IMR-90 (cell line): ENCODE results near the gene EYS. TPM values are rescaled to one million over a fixed set of nuclear protein-coding genes. Genes with fewer than 3 reads are reported as not detected.

ENCODE experiments used
- ATAC-seq: fragments of 200-7000 bp; cut with Tn5 transposase; 2 replicates; pipeline ENCODE4 v1.9.1; 2020; ENCODE audit warnings: low read depth, mild to moderate bottlenecking, moderate library complexity
- BruUV-seq: library from RNA; stranded (reverse); fragments of 400-500 nt; replicated peaks from 2 replicates; lab custom pipeline; 2021; lab: Mats Ljungman, UMichigan
- CTCF ChIA-PET: fragments of 300-600 bp; formaldehyde crosslinking; extraction: SDS; loops from one replicate; lab custom pipeline; 2021; ENCODE audit warnings: antibody characterized with exemption; lab: Yijun Ruan, JAX
- POLR2A ChIA-PET: fragments of 300-600 bp; sonication (Branson Sonifier 250); formaldehyde crosslinking; loops from one replicate; lab custom pipeline; 2022; ENCODE audit warnings: antibody characterized with exemption; ENCODE audit not compliant: unreplicated experiment; lab: Charles Lee
- DNase-seq: peaks from one replicate; pipeline ENCODE4 v3.0.0; 2013
- H2AFZ ChIP-seq: replicated peaks from 2 replicates; pipeline ENCODE3; 2013; ENCODE audit warnings: low read length, mild to moderate bottlenecking; ENCODE audit not compliant: poor library complexity
- H2AK5ac ChIP-seq: 2 replicates; pipeline ENCODE4 v1.6.1; 2013; ENCODE audit warnings: low read depth, low read length, inconsistent platforms
- H2AK9ac ChIP-seq: replicated peaks from 2 replicates; pipeline ENCODE3; 2013; ENCODE audit warnings: mild to moderate bottlenecking, low read depth, low read length, moderate library complexity; ENCODE audit not compliant: poor library complexity
- H2BK120ac ChIP-seq: 2 replicates; pipeline ENCODE4 v1.6.1; 2013; ENCODE audit warnings: low read depth, low read length, inconsistent platforms
- H2BK15ac ChIP-seq: 3 replicates; pipeline ENCODE4 v1.6.1; 2013; ENCODE audit warnings: low read depth, low read length, inconsistent platforms
- H2BK20ac ChIP-seq: 2 replicates; pipeline ENCODE4 v1.6.1; 2013; ENCODE audit warnings: low read depth, mild to moderate bottlenecking, inconsistent platforms, low read length, moderate library complexity
- H2BK5ac ChIP-seq: 2 replicates; pipeline ENCODE4 v1.6.1; 2013; ENCODE audit warnings: mild to moderate bottlenecking, low read depth, low read length, inconsistent platforms; ENCODE audit not compliant: poor library complexity, severe bottlenecking
- H3K14ac ChIP-seq: replicated peaks from 2 replicates; pipeline ENCODE4 v1.6.1; 2013; ENCODE audit warnings: low read depth, low read length, inconsistent platforms
- H3K18ac ChIP-seq: 2 replicates; pipeline ENCODE4 v1.6.1; 2013; ENCODE audit warnings: low read depth, low read length, control low read depth
- H3K23ac ChIP-seq: 2 replicates; pipeline ENCODE4 v1.6.1; 2013; ENCODE audit warnings: low read depth, low read length, inconsistent platforms
- H3K27ac ChIP-seq: 2 replicates; pipeline ENCODE4 v1.5.1; 2013; ENCODE audit warnings: mild to moderate bottlenecking, control low read depth, low read length; ENCODE audit not compliant: insufficient read depth
- H3K27me3 ChIP-seq: 2 replicates; pipeline ENCODE4 v1.6.1; 2013; ENCODE audit warnings: low read length; ENCODE audit not compliant: control insufficient read depth, insufficient read depth
- H3K36me3 ChIP-seq: 2 replicates; pipeline ENCODE4 v1.6.1; 2013; ENCODE audit warnings: low read length, mixed read lengths; ENCODE audit not compliant: control insufficient read depth, insufficient read depth
- H3K4ac ChIP-seq: 2 replicates; pipeline ENCODE4 v1.6.1; 2013; ENCODE audit warnings: low read depth, low read length, inconsistent platforms
- H3K4me1 ChIP-seq: 2 replicates; pipeline ENCODE4 v1.6.1; 2013; ENCODE audit warnings: low read length, mixed read lengths; ENCODE audit not compliant: control insufficient read depth, insufficient read depth
- H3K4me2 ChIP-seq: 2 replicates; pipeline ENCODE4 v1.6.1; 2013; ENCODE audit warnings: low read depth, mild to moderate bottlenecking, control low read depth, low read length, moderate library complexity
- H3K4me3 ChIP-seq: 2 replicates; pipeline ENCODE4 v1.5.1; 2013; ENCODE audit warnings: low read depth, mild to moderate bottlenecking, control low read depth, low read length, moderate library complexity; ENCODE audit not compliant: insufficient read depth
- H3K56ac ChIP-seq: 2 replicates; pipeline ENCODE4 v1.6.1; 2013; ENCODE audit warnings: low read length, inconsistent platforms; ENCODE audit not compliant: insufficient read depth; ENCODE audit errors: extremely low read depth
- H3K79me1 ChIP-seq, 2 experiments: 2 replicates each; pipeline ENCODE4 v1.6.1; 2013; ENCODE audit warnings: low read length in 2 of 2, inconsistent platforms in 1 of 2, low read depth in 1 of 2
- H3K9ac ChIP-seq: 2 replicates; pipeline ENCODE4 v1.6.1; 2013; ENCODE audit warnings: low read depth, low read length, control low read depth
- H3K9me1 ChIP-seq: 2 replicates; pipeline ENCODE4 v1.6.1; 2013; ENCODE audit warnings: low read length, inconsistent platforms; ENCODE audit not compliant: insufficient read depth
- H3K9me3 ChIP-seq: 2 replicates; pipeline ENCODE4 v1.6.1; 2013; ENCODE audit warnings: low read length; ENCODE audit not compliant: control insufficient read depth, insufficient read depth
- H4K20me1 ChIP-seq: 2 replicates; pipeline ENCODE4 v1.6.1; 2013; ENCODE audit warnings: low read length, inconsistent platforms; ENCODE audit not compliant: insufficient read depth
- H4K5ac ChIP-seq: 2 replicates; pipeline ENCODE4 v1.6.1; 2013; ENCODE audit warnings: mild to moderate bottlenecking, low read depth, low read length, control low read depth
- H4K8ac ChIP-seq, 2 experiments: 2 replicates each; pipeline ENCODE4 v1.6.1; 2013; ENCODE audit warnings: low read depth in 2 of 2, low read length in 2 of 2, control low read depth in 1 of 2, inconsistent platforms in 1 of 2
- H4K91ac ChIP-seq: 2 replicates; pipeline ENCODE4 v1.6.1; 2013; ENCODE audit warnings: low read depth, low read length, inconsistent platforms; ENCODE audit not compliant: insufficient read depth
- BHLHE40 ChIP-seq: fragments of 150-350 bp; IDR thresholded peaks from 2 replicates; pipeline ENCODE4 v1.6.1; 2016; ENCODE audit warnings: mild to moderate bottlenecking, low read depth, low read length
- CEBPB ChIP-seq: IDR thresholded peaks from 2 replicates; pipeline ENCODE4 v1.6.1; 2012; ENCODE audit warnings: low read depth, low read length, improper control_type of control experiment
- CHD1 ChIP-seq: IDR thresholded peaks from 2 replicates; pipeline ENCODE4 v1.6.1; 2012; ENCODE audit warnings: low read depth, low read length, improper control_type of control experiment
- FOS ChIP-seq: fragments of 150-350 bp; IDR thresholded peaks from 2 replicates; pipeline ENCODE4 v1.6.1; 2016; ENCODE audit warnings: low read depth, low read length
- MAFK ChIP-seq: IDR thresholded peaks from 2 replicates; pipeline ENCODE4 v1.6.1; 2012; ENCODE audit warnings: low read depth, low read length, improper control_type of control experiment
- MAZ ChIP-seq: IDR thresholded peaks from 2 replicates; pipeline ENCODE4 v1.6.1; 2012; ENCODE audit warnings: low read depth, mild to moderate bottlenecking, low read length, improper control_type of control experiment, moderate library complexity, borderline replicate concordance
- MXI1 ChIP-seq: IDR thresholded peaks from 2 replicates; pipeline ENCODE4 v1.6.1; 2012; ENCODE audit warnings: low read depth, mild to moderate bottlenecking, low read length, moderate library complexity, borderline replicate concordance
- NFE2L2 ChIP-seq: fragments of 150-350 bp; IDR thresholded peaks from 2 replicates; pipeline ENCODE4 v1.6.1; 2016; ENCODE audit warnings: low read depth, mild to moderate bottlenecking, low read length
- POLR2A ChIP-seq: IDR thresholded peaks from 2 replicates; pipeline ENCODE4 v1.6.1; 2012; ENCODE audit warnings: mild to moderate bottlenecking, low read depth, low read length
- RAD21 ChIP-seq: IDR thresholded peaks from 2 replicates; pipeline ENCODE4 v1.6.1; 2012; ENCODE audit warnings: low read length, improper control_type of control experiment
- RCOR1 ChIP-seq: IDR thresholded peaks from 2 replicates; pipeline ENCODE4 v1.6.1; 2012; ENCODE audit warnings: mild to moderate bottlenecking, low read length, improper control_type of control experiment; ENCODE audit not compliant: insufficient replicate concordance
- RFX5 ChIP-seq: IDR thresholded peaks from 2 replicates; pipeline ENCODE4 v1.8.0; 2012; ENCODE audit warnings: low read depth, mild to moderate bottlenecking, low read length, moderate library complexity
- SMC3 ChIP-seq: fragments of 150-350 bp; IDR thresholded peaks from 2 replicates; pipeline ENCODE4 v1.6.1; 2016; ENCODE audit warnings: low read depth, mild to moderate bottlenecking, antibody characterized with exemption, low read length, moderate library complexity
- WGBS, 2 experiments: methylation state at CpG; one replicate each; pipeline versions ENCODE4 v1.1.5 to v1.1.7; 2013; ENCODE audit warnings: missing lambda C conversion rate in 2 of 2; ENCODE audit not compliant: insufficient read length in 1 of 2; ENCODE audit errors: extremely low coverage in 2 of 2; 5-methylcytosine and 5-hydroxymethylcytosine counted together
- dilution Hi-C: fragments of 300-500 bp; cut with HindIII; formaldehyde crosslinking; loops from one replicate; pipeline ENCODE4 v1.14.3; 2018; ENCODE audit warnings: low sequenced_read_pairs; ENCODE audit not compliant: unreplicated experiment
- in situ Hi-C: fragments of 300-500 bp; cut with MboI; formaldehyde crosslinking; loops from 3 replicates; pipeline ENCODE4 v1.14.3; 2019; ENCODE audit warnings: low sequenced_read_pairs, inconsistent platforms, mixed read lengths
- intact Hi-C: fragments of 100-400 bp; cut with micrococcal nuclease; formaldehyde crosslinking; loops from 2 replicates; pipeline ENCODE4 v1.10.0; 2022
- polyA plus RNA-seq, 3 experiments: library from polyadenylated mRNA; depleted of rRNA; stranded (reverse); fragments of >200 nt; gene quantifications; 2 replicates each; pipeline ENCODE4 v1.2.3, GENCODE V29; 2012; ENCODE audit warnings: low replicate concordance in 1 of 3
- total RNA-seq: library from RNA; depleted of rRNA; stranded (reverse); fragments of >200 nt; gene quantifications from 2 replicates; pipeline ENCODE4 v1.2.3, GENCODE V29; 2012
- TF ChIP-seq, protein P1 (sequence below): fragments of 150-350 bp; IDR thresholded peaks from 2 replicates; pipeline ENCODE4 v1.6.1; 2017; ENCODE audit warnings: mild to moderate bottlenecking, antibody characterized with exemption, low read length, low read depth
- TF ChIP-seq, protein P2 (sequence below): fragments of 150-350 bp; IDR thresholded peaks from 2 replicates; pipeline ENCODE4 v1.6.1; 2016; ENCODE audit warnings: low read depth, mild to moderate bottlenecking, low read length, moderate library complexity, borderline replicate concordance
- TF ChIP-seq, protein P3 (sequence below): conservative IDR thresholded peaks from 2 replicates; pipeline ENCODE4 v1.5.1; 2012; ENCODE audit warnings: mild to moderate bottlenecking, low read depth, low read length, improper control_type of control experiment

The EYS gene
- total and polyA plus RNA-seq, 2 of the 4 experiments (the other 2 are of a cell fraction), result under 0.01 TPM; not detected in 1

DNA sequence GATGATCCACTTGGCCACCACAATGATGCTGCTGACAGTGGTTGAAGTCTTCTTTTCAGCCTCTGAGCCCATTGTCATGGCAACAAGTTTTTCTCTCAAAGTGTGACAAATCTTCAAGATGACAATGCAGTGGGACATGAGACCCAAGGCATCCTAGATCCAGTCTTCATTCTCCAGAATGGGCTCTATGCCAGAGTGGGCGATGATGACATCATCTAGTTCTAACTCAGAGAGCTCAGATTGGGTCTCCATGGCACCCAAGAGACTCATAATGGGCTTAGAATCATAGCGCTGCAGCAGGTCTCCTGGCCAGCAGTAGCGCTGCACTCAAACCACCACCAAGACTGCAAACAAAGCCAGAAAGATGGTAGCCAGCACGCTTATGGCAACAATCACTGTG is 973.6 kb downstream of the EYS start:
- WGBS, 2 experiments, result 100% methylated on average over 1 of the region's 4 CpGs; no CpG with 5 or more reads in 1 of the 2 experiments
- TF ChIP-seq FOS (no peak), BHLHE40 (no peak), POLR2A (no peak), RFX5 (no peak), RCOR1 (no peak), CHD1 (no peak), CEBPB (no peak), SMC3 (no peak), RAD21 (no peak), MAFK (no peak), MAZ (no peak), NFE2L2 (no peak), MXI1 (no peak)
- TF ChIP-seq, protein P1, sequence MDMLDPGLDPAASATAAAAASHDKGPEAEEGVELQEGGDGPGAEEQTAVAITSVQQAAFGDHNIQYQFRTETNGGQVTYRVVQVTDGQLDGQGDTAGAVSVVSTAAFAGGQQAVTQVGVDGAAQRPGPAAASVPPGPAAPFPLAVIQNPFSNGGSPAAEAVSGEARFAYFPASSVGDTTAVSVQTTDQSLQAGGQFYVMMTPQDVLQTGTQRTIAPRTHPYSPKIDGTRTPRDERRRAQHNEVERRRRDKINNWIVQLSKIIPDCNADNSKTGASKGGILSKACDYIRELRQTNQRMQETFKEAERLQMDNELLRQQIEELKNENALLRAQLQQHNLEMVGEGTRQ, result no peak
- TF ChIP-seq, protein P2, sequence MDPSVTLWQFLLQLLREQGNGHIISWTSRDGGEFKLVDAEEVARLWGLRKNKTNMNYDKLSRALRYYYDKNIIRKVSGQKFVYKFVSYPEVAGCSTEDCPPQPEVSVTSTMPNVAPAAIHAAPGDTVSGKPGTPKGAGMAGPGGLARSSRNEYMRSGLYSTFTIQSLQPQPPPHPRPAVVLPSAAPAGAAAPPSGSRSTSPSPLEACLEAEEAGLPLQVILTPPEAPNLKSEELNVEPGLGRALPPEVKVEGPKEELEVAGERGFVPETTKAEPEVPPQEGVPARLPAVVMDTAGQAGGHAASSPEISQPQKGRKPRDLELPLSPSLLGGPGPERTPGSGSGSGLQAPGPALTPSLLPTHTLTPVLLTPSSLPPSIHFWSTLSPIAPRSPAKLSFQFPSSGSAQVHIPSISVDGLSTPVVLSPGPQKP, result no peak
- TF ChIP-seq, protein P3, sequence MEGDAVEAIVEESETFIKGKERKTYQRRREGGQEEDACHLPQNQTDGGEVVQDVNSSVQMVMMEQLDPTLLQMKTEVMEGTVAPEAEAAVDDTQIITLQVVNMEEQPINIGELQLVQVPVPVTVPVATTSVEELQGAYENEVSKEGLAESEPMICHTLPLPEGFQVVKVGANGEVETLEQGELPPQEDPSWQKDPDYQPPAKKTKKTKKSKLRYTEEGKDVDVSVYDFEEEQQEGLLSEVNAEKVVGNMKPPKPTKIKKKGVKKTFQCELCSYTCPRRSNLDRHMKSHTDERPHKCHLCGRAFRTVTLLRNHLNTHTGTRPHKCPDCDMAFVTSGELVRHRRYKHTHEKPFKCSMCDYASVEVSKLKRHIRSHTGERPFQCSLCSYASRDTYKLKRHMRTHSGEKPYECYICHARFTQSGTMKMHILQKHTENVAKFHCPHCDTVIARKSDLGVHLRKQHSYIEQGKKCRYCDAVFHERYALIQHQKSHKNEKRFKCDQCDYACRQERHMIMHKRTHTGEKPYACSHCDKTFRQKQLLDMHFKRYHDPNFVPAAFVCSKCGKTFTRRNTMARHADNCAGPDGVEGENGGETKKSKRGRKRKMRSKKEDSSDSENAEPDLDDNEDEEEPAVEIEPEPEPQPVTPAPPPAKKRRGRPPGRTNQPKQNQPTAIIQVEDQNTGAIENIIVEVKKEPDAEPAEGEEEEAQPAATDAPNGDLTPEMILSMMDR, result no peak
- CTCF ChIA-PET, result no interaction called here
- Histone ChIP-seq H3K56ac (no peak overlapping the region), H3K4ac (no peak overlapping the region), H3K27ac (no peak overlapping the region), H3K9me1 (no peaks in the 10 kb centered on the region), H3K23ac (no peak overlapping the region), H3K18ac (no peak overlapping the region), H3K4me2 (no peak overlapping the region), H4K8ac (no peak overlapping the region), H2AFZ (no peak overlapping the region), H3K79me1 (no peaks in the 10 kb centered on the region), H3K9ac (no peak overlapping the region), H2BK5ac (no peak overlapping the region), H3K36me3 (no peaks in the 10 kb centered on the region), H4K5ac (no peak overlapping the region), H4K91ac (no peak overlapping the region), H4K20me1 (no peaks in the 10 kb centered on the region), H2BK20ac (no peak overlapping the region), H2AK9ac (no peak overlapping the region), H3K4me1 (no peaks in the 10 kb centered on the region), H3K14ac (no peak overlapping the region), H3K9me3 (no peaks in the 10 kb centered on the region), H3K4me3 (no peak overlapping the region), H3K27me3 (no peaks in the 10 kb centered on the region), H2AK5ac (no peak overlapping the region), H2BK15ac (no peak overlapping the region), H2BK120ac (no peak overlapping the region)
- in situ Hi-C loops, result no loop called here
- ATAC-seq, result no peak
- intact Hi-C loops, result no loop called here
- POLR2A ChIA-PET, result no interaction called here
- dilution Hi-C loops, result no loop called here
- BruUV-seq, result no TSS peak
- DNase-seq, result no peak
